ENCODE results near the gene C19orf25. TPM values are rescaled to one million over a fixed set of nuclear protein-coding genes. Genes with fewer than 3 reads are reported as not detected.

The C19orf25 gene
- total and polyA plus RNA-seq, 7 donors, result 8.1 to 45.0 (median 19.9) TPM

DNA sequence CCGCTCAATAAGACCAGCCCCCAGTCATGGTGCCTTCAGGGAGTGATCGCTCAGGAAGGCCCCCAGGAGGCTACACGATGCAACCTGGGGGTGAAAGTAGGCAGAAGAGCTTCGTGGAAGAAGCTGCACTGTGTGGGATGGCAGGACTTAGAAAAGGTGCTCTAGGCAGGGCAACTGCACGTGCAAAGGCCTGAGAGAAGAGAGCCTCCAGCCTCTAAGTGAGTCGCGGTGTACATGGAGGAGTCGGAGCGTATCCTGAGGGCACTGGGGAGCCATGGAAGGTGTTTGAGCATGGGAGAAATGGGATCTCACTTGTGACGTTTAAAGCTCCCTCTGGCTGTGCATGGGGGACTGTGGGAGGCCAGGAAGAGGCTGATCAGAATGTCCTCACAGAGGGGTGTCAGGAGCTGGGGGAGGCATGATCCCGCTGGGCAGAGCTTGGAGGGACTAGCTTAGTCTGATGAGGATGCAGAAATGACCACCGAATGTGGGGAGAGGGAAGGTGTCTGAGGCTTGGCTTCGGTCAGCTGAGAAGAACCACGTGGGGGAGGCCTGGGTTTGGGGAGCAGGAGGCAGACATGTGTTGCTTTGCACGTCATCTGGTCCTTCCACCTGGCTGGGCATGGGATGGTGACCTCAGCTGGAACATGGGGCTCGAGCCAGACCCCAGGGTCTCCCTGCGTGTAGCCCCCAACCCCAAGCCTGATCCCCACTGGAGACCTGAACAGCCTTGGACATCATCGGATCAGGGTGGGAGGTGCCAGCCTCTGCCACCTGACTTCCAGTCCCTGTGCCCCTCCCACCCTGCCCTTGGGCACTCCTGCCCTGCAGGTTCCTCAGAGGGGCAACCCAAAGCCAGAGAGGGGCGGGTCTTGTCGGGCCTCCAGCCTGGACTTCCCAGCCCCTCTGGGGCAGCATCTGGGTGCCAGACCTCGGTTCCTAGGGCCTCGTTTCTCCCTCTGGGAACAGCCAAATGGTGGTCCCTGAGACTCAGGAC, 28.0 kb downstream of the C19orf25 start:
- Histone ChIP-seq H3K27me3 (ENCODE audit: insufficient read depth in 3 of 3, low read length in 2 of 3) (peaks cover 0 to 95% (median 69%) of the 10 kb centered on the region in 3 donors), H3K4me3 (no peak overlapping the region), H3K4me1 (no peaks in the 10 kb centered on the region), H3K36me3 (ENCODE audit: insufficient read depth in 1 of 2, low read depth in 1 of 2) (no peaks in the 10 kb centered on the region), H3K27ac (no peak overlapping the region), H3K9me3 (no peaks in the 10 kb centered on the region)
- ATAC-seq (no peak), DNase-seq (no peak)
- 49 to 56% (median 54%) methylated on average over 21 to 22 of the region's 22 CpGs for WGBS, 3 donors
- intact Hi-C loops (cut with DNase I), result no loop called here
- TF ChIP-seq, protein P1, sequence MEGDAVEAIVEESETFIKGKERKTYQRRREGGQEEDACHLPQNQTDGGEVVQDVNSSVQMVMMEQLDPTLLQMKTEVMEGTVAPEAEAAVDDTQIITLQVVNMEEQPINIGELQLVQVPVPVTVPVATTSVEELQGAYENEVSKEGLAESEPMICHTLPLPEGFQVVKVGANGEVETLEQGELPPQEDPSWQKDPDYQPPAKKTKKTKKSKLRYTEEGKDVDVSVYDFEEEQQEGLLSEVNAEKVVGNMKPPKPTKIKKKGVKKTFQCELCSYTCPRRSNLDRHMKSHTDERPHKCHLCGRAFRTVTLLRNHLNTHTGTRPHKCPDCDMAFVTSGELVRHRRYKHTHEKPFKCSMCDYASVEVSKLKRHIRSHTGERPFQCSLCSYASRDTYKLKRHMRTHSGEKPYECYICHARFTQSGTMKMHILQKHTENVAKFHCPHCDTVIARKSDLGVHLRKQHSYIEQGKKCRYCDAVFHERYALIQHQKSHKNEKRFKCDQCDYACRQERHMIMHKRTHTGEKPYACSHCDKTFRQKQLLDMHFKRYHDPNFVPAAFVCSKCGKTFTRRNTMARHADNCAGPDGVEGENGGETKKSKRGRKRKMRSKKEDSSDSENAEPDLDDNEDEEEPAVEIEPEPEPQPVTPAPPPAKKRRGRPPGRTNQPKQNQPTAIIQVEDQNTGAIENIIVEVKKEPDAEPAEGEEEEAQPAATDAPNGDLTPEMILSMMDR (IDR thresholded peaks at IDR 0.05), result no peak

DNA sequence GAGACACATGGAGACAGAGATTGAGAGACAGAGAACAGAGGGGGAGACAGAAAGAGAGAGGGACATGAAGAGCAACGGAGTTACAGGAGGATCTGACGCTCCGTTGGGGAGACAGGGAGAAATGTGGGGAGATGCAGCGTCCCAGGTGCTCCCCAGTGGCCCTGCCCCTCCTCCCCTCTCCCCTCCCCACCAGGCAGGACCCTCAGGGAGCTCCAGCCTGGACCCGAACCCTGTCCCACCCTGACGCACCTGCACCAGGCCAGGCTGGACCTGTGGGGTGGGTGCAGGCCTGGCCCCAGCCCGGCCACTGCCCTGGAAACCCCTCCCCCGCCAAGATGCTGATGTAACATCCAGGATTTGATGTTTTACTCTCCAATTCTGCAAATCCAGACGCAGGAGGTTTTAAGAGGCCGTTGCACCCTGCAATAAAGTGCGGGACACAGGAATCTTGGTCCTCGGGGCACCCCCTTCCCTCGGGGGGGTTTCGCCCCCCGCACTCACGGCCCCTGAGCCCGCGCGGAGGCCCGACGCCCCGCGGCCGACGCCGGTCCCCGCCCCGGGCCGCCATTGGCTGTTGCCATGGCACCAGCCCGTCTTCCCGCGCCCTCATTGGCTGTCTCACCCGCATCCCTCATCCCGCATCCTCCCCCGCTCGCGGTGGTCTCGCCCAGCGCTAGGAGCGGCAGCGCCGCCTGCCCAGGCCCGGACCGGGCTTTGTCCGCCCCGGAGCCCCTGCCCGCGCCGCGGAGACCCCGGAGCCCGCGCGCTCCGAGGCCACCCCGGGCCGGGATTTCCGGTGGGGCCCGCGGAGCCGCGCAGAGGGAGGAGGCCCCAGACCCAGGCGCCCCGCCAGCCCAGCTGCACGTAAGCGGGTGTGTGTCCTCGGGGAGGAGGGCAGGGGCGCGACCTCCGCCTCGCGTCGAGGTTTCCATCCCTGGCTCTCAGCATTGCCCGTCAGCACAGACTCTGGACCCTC, 29.3 kb downstream of the C19orf25 start, which contains the start of gene APC2:
APC2 (plus strand) TSS at position 655 of the 976 bp plus-strand sequence. CDS start 2,881 bp downstream, outside the sequence.
- no peak for ATAC-seq
- H3K9me3 ChIP-seq, result no peaks in the 10 kb centered on the region
- DNase-seq, result no peak
- H3K36me3 ChIP-seq (ENCODE audit: insufficient read depth in 1 of 2, low read depth in 1 of 2), result no peaks in the 10 kb centered on the region
- intact Hi-C loops (cut with DNase I), result loop anchor here in 1 of 2 donors (5.0 to 10.0 kb wide), 2 partner anchors 132 to 165 kb away; partner anchors contain the start of gene EFNA2
- H3K4me1 ChIP-seq, result no peaks in the 10 kb centered on the region
- TF ChIP-seq, protein P1 (IDR thresholded peaks at IDR 0.05), result no peak
- H3K27ac ChIP-seq, result no peak within 1 kb of the TSS
- no peak within 1 kb of the TSS for H3K4me3 ChIP-seq
- 2 to 3% (median 2%) methylated on average over 62 to 74 of the region's 74 CpGs for WGBS, 3 donors
- H3K27me3 ChIP-seq (ENCODE audit: insufficient read depth in 3 of 3, low read length in 2 of 3), result peaks cover 0 to 91% (median 63%) of the 10 kb centered on the region in 3 donors

DNA sequence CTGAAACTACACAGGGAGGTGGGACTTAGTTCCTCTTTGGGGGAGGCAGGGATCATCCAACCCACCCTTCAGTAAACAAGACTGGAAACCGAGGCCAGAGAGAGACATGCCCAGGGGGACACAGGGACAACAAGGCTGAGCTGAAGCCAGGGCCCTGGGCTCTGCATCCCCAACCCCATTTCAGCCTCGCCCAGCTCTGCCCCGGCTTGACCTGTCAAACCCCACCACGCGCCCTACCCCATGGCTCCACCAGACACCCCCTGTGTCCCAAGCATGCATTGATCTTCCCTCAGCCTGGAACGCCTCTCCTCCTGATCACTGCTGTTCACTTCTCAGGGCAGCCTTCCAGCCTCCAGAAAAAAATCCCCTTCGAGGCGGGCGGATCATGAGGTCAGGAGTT, 31.1 kb downstream of the C19orf25 start:
- intact Hi-C loops (cut with DNase I), result loop anchor here in 1 of 2 donors (5.0 to 10.0 kb wide), 2 partner anchors 131 to 163 kb away; partner anchors contain the start of gene EFNA2
- 72 to 86% (median 82%) methylated on average over 9 of the region's 9 CpGs for WGBS, 3 donors
- Histone ChIP-seq H3K4me3 (no peak overlapping the region), H3K4me1 (no peaks in the 10 kb centered on the region), H3K36me3 (ENCODE audit: insufficient read depth in 1 of 2, low read depth in 1 of 2) (peaks cover 0 to 1% of the 10 kb centered on the region in 2 donors), H3K27ac (no peak overlapping the region), H3K9me3 (no peaks in the 10 kb centered on the region), H3K27me3 (ENCODE audit: insufficient read depth in 3 of 3, low read length in 2 of 3) (peaks cover 0 to 74% (median 53%) of the 10 kb centered on the region in 3 donors)
- no peak for ATAC-seq
- DNase-seq, result no peak
- TF ChIP-seq, protein P1 (IDR thresholded peaks at IDR 0.05), result no peak

DNA sequence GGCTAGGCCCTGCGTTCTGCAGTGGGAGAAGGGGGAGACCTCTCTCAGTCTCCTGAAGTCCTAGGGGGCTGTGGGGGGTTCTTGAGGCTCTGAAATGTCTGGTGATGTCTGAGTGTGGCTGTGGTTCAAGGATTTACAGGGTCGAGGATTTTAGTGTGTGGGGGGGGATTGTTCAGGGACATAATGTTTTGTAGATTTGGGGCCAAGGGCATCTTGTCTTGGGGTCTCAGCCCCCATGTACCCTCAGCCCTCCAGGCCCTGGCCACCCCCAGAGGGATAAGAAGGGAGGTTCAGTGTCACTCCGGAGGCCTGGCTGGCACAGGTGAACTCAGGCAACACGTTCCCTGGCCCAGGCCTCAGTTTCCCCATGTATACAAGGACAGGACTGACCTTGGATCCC, 31.5 kb downstream of the C19orf25 start:
- 27 to 39% (median 29%) methylated on average over 4 of the region's 4 CpGs for WGBS, 3 donors
- TF ChIP-seq, protein P1 (IDR thresholded peaks at IDR 0.05), result no peak
- no peak for DNase-seq
- Histone ChIP-seq H3K27ac (no peak overlapping the region), H3K27me3 (ENCODE audit: insufficient read depth in 3 of 3, low read length in 2 of 3) (peaks cover 0 to 70% (median 49%) of the 10 kb centered on the region in 3 donors), H3K4me1 (no peaks in the 10 kb centered on the region), H3K9me3 (no peaks in the 10 kb centered on the region), H3K36me3 (ENCODE audit: insufficient read depth in 1 of 2, low read depth in 1 of 2) (peaks cover 0 to 5% of the 10 kb centered on the region in 2 donors), H3K4me3 (no peak overlapping the region)
- ATAC-seq, result no peak
- intact Hi-C loops (cut with DNase I), result loop anchor here in 1 of 2 donors (5.0 to 10.0 kb wide), 2 partner anchors 130 to 163 kb away; partner anchors contain the start of gene EFNA2

All from psoas muscle (tissue), 8 donors.